Fibroblast of the aortic adventitia (primary cell): Measurements from ENCODE around the gene COL15A1. TPM values are rescaled to one million over a fixed set of nuclear protein-coding genes. Genes with fewer than 3 reads are reported as not detected.

ENCODE experiments used
- DNase-seq: peaks from one replicate; pipeline ENCODE4 v3.0.0-alpha.2; 2010; ENCODE audit warnings: low read depth
- H3K4me3 ChIP-seq: 2 replicates; pipeline ENCODE4 v1.5.1; 2011; ENCODE audit warnings: low read depth, mild to moderate bottlenecking, control low read depth, low read length, moderate library complexity
- CTCF ChIP-seq: IDR thresholded peaks from 2 replicates; pipeline ENCODE4 v1.5.1; 2011; ENCODE audit warnings: mild to moderate bottlenecking, low read length, control low read depth, inconsistent platforms; ENCODE audit not compliant: insufficient read depth
- total RNA-seq: library from RNA; depleted of rRNA; stranded (reverse); fragments of >200 nt; gene quantifications from 2 replicates; pipeline ENCODE4 v1.2.3, GENCODE V29; 2012; ENCODE audit warnings: low replicate concordance

Gene COL15A1
- total RNA-seq, 1 donor = 25.3 TPM

- DNase-seq = no peak
- H3K4me3 ChIP-seq = no peak overlapping the region
- TF ChIP-seq CTCF = no peak
Measured at GRCh38 chr9:99079542-99079941, 135.8 kb downstream of the COL15A1 start.

GRCh38 chr9:99083051-99083450 lies 139.3 kb downstream of the COL15A1 start:
- no peak for TF ChIP-seq CTCF
- no peak overlapping the region for H3K4me3 ChIP-seq
- DNase-seq = no peak

GRCh38 chr9:99085949-99086948 lies 142.5 kb downstream of the COL15A1 start:
- TF ChIP-seq CTCF = no peak
- H3K4me3 ChIP-seq = no peak overlapping the region
- peak; percentile 75 for DNase-seq

- no peak for DNase-seq
- H3K4me3 ChIP-seq = no peak overlapping the region
- no peak for TF ChIP-seq CTCF
Measured at GRCh38 chr9:99087462-99087861, 143.8 kb downstream of the COL15A1 start.

- DNase-seq = no peak
- TF ChIP-seq CTCF = no peak
Measured at GRCh38 chr9:99090336-99091130, 146.8 kb downstream of the COL15A1 start.

GRCh38 chr9:99092643-99093491 lies 149.2 kb downstream of the COL15A1 start:
- DNase-seq = no peak
- TF ChIP-seq CTCF = no peak
- H3K4me3 ChIP-seq = no peak overlapping the region

More at GRCh38 chr9:99090336-99091130, 146.8 kb downstream of the COL15A1 start:
- no peak overlapping the region for H3K4me3 ChIP-seq
